ENCODE results near the gene VMP1. TPM values are rescaled to one million over a fixed set of nuclear protein-coding genes. Genes with fewer than 3 reads are reported as not detected.

Gene VMP1
- total RNA-seq, 1 experiment from 2014 or later = 83.1 TPM

GRCh38 chr17:59762824-59763374 lies 55.4 kb downstream of the VMP1 start:
- H4K8ac ChIP-seq (replicated peaks; ENCODE audit: insufficient read length, low read depth, low read length) = no peak overlapping the region
- H2BK5ac ChIP-seq (ENCODE audit: insufficient read length, low read length) = no peak overlapping the region
- no peak overlapping the region for H3K4ac ChIP-seq (ENCODE audit: low read depth, low read length)
- no peaks in the 10 kb centered on the region for H3K79me1 ChIP-seq (ENCODE audit: insufficient read depth, low read depth, low read length, poor library complexity, severe bottlenecking)
- no peaks in the 10 kb centered on the region for H3K27me3 Mint-ChIP-seq (ENCODE audit: low read depth)
- no peaks in the 10 kb centered on the region for H3K23me2 ChIP-seq (ENCODE audit: insufficient read length, low read depth, low read length, poor library complexity, severe bottlenecking)
- H3K27me3 ChIP-seq (ENCODE audit: insufficient read depth, low read length) = no peaks in the 10 kb centered on the region
- H3K4me1 Mint-ChIP-seq = peaks cover 10% of the 10 kb centered on the region in 2 experiments
- no peak for DNase-seq
- H4K5ac ChIP-seq (ENCODE audit: insufficient read length, low read depth, low read length) = no peak overlapping the region
- peaks cover 4 to 10% of the 10 kb centered on the region in 2 experiments; a peak in 3 of 5 replicates for H3K9me3 Mint-ChIP-seq
- no peak overlapping the region for H3K14ac ChIP-seq (ENCODE audit: insufficient read depth, low read length)
- no peak overlapping the region for H2AFZ ChIP-seq (ENCODE audit: low read length)
- H3K27ac Mint-ChIP-seq = no peak overlapping the region; a peak in 2 of 7 replicates
- H3K9ac ChIP-seq (ENCODE audit: extremely low read depth, insufficient read length, low read length) = no peak overlapping the region
- no peak overlapping the region for H3K4me3 Mint-ChIP-seq
- H3T11ph ChIP-seq (ENCODE audit: low read length) = no peak overlapping the region
- no peaks in the 10 kb centered on the region for H4K20me1 ChIP-seq (ENCODE audit: control insufficient read depth, insufficient read depth, insufficient read length)
- H3K36me3 Mint-ChIP-seq (ENCODE audit: insufficient read depth in 1 of 3, low read depth in 3 of 3) = peaks cover 7 to 28% (median 27%) of the 10 kb centered on the region in 3 experiments
- H3K4me1 ChIP-seq (ENCODE audit: insufficient read depth, low read length) = peaks cover 3% of the 10 kb centered on the region
- no peak overlapping the region for H3K4me2 ChIP-seq (ENCODE audit: insufficient read depth, insufficient read length, low read length)
- no peak overlapping the region for H2BK15ac ChIP-seq (ENCODE audit: low read depth, low read length)
- no peak overlapping the region for H3K56ac ChIP-seq (ENCODE audit: insufficient read length, low read depth, low read length)
- no peaks in the 10 kb centered on the region for H3K79me2 ChIP-seq (ENCODE audit: insufficient read depth, low read length)
- no peak overlapping the region for H2BK12ac ChIP-seq (ENCODE audit: insufficient read length, low read depth, low read length)
- no peak overlapping the region for H4K91ac ChIP-seq (ENCODE audit: insufficient read length, low read depth, low read length)
- H2BK20ac ChIP-seq (ENCODE audit: low read depth, low read length, poor library complexity, severe bottlenecking) = no peak overlapping the region
- no peak overlapping the region for H3K23ac ChIP-seq (ENCODE audit: insufficient read length, low read depth, low read length)
- no peaks in the 10 kb centered on the region for H3K9me3 ChIP-seq (ENCODE audit: control insufficient read depth, low read depth, low read length)
- H2AK5ac ChIP-seq (ENCODE audit: insufficient read length, low read length) = no peak overlapping the region
- no peak for TF ChIP-seq CTCF (conservative IDR thresholded peaks at IDR 0.05)
- H3K27ac ChIP-seq (ENCODE audit: insufficient read length, low read depth, low read length) = no peak overlapping the region
- H2BK120ac ChIP-seq (ENCODE audit: low read depth, low read length, poor library complexity, severe bottlenecking) = no peak overlapping the region
- no peak overlapping the region for H3K18ac ChIP-seq (ENCODE audit: insufficient read length, low read depth, low read length)

Measured in H9 (cell line).